SU-DHL-6 (cell line): ENCODE measurements around the gene SLC25A47.

Experiments
- H2AFZ ChIP-seq: fragments of 200-600 bp; sonication (generic); 2 replicates; pipeline ENCODE4 v1.6.1; 2014; ENCODE audit warnings: low read depth, mild to moderate bottlenecking, moderate library complexity, mixed read lengths, antibody characterized with exemption, low read length; ENCODE audit not compliant: severe bottlenecking
- H3F3A ChIP-seq: fragments of 200-600 bp; shearing (Covaris generic); 2 replicates; pipeline ENCODE4 v1.6.0; 2016; ENCODE audit warnings: antibody characterized with exemption, mild to moderate bottlenecking; ENCODE audit not compliant: insufficient read depth
- H3K27ac ChIP-seq: fragments of 200-600 bp; sonication (generic); 2 replicates; pipeline ENCODE4 v1.5.1; 2016; ENCODE audit warnings: low read depth, mild to moderate bottlenecking, low read length, moderate library complexity, mixed read lengths
- H3K27me3 ChIP-seq: fragments of 200-600 bp; sonication (generic), shearing (Covaris generic); 2 replicates; pipeline ENCODE4 v1.6.0; 2014; ENCODE audit warnings: mild to moderate bottlenecking, low read length
- H3K36me3 ChIP-seq: fragments of 200-600 bp; sonication (generic); 2 replicates; pipeline ENCODE4 v1.6.1; 2014; ENCODE audit warnings: mild to moderate bottlenecking, low read length, mixed read lengths
- H3K4me2 ChIP-seq: fragments of 300-600, 200-600 bp; shearing (Covaris generic), sonication (generic); 2 replicates; pipeline ENCODE4 v1.6.0; 2014; ENCODE audit warnings: low read length, low read depth, mild to moderate bottlenecking; ENCODE audit not compliant: poor library complexity, severe bottlenecking
- H3K4me3 ChIP-seq: fragments of 200-600 bp; sonication (generic); 2 replicates; pipeline ENCODE4 v1.5.1; 2014; ENCODE audit warnings: antibody characterized with exemption, low read length, mild to moderate bottlenecking, mixed read lengths; ENCODE audit not compliant: insufficient read depth, poor library complexity, severe bottlenecking
- H3K79me2 ChIP-seq: fragments of 200-600 bp; sonication (generic); 2 replicates; pipeline ENCODE4 v1.6.1; 2014; ENCODE audit warnings: mild to moderate bottlenecking, low read length, moderate library complexity; ENCODE audit not compliant: insufficient read depth
- H3K9ac ChIP-seq: fragments of 200-600 bp; sonication (generic); 2 replicates; pipeline ENCODE4 v1.7.0; 2014; ENCODE audit warnings: mild to moderate bottlenecking, low read length
- H3K9me2 ChIP-seq: fragments of 200-600 bp; sonication (generic); replicated peaks from 2 replicates; pipeline ENCODE4 v1.6.1; 2014; ENCODE audit warnings: low read length; ENCODE audit not compliant: insufficient read depth
- H3K9me3 ChIP-seq: fragments of 200-600 bp; sonication (generic); 2 replicates; pipeline ENCODE4 v1.6.1; 2014; ENCODE audit warnings: low read length, mixed read lengths; ENCODE audit not compliant: insufficient read depth
- H4K20me1 ChIP-seq: fragments of 200-600 bp; sonication (generic); 2 replicates; pipeline ENCODE4 v1.6.1; 2014; ENCODE audit warnings: low read depth, mild to moderate bottlenecking, antibody characterized with exemption, low read length, moderate library complexity, mixed read lengths
- EZH2phosphoT487 ChIP-seq: fragments of 200-600 bp; sonication (generic), shearing (Covaris generic); conservative IDR thresholded peaks from 2 replicates; pipeline ENCODE4 v1.6.1; 2018; ENCODE audit warnings: mild to moderate bottlenecking, antibody characterized with exemption, low read length, moderate library complexity, mixed read lengths
- TF ChIP-seq, protein P1 (sequence below): fragments of 200-600 bp; sonication (generic); IDR thresholded peaks from one replicate; pipeline ENCODE4 v1.5.1; 2017; ENCODE audit warnings: antibody characterized with exemption, mild to moderate bottlenecking, low read length, moderate library complexity; ENCODE audit not compliant: insufficient read depth, poor library complexity, severe bottlenecking

Gene SLC25A47

DNA sequence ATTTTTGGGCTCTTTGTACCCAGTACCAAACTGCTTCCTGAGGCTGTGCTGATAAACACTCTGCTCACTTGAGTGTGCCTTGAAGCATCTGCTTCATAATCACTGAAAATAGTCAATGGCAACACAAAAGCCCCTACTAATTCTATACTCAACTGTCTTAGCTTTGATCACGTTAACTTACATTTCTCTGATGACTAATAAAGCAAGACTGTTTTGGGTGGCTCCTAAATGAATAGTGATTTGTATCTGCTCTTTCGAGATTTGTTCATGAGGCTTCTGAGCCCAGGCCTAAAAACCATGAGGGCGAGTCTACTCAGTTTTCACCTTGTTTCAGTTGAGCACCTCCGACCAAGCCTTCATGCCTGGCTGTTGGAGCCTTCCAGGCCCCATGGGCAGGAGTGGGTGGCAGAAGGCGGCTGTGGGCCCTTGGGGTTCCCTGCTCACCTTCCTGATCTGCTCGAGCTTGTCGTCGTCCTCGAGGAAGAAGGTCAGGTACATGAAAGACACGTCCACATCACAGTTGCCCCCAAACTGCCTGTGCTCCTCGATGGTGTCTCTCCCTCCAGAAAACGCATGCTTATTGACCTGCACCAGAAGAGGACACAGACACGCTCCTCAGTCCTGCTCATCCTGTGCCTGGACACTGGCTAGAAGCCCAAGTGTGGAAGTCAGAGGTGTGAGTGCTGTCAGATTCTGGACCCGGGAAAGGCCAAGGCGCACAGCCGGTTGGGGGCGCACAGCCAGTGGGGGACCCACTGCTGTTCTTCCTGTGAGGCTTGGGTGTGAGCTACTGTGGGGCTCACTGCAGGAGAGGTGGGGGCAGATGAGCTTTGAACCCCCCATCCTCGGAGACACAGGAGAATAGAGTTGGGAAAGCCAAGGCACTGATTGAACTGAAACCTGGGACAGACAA lies 13.7 kb downstream of the SLC25A47 start:
- H3K4me2 ChIP-seq = no peak overlapping the region
- H4K20me1 ChIP-seq = no peaks in the 10 kb centered on the region
- H3F3A ChIP-seq = no peaks in the 10 kb centered on the region
- TF ChIP-seq, protein P1, sequence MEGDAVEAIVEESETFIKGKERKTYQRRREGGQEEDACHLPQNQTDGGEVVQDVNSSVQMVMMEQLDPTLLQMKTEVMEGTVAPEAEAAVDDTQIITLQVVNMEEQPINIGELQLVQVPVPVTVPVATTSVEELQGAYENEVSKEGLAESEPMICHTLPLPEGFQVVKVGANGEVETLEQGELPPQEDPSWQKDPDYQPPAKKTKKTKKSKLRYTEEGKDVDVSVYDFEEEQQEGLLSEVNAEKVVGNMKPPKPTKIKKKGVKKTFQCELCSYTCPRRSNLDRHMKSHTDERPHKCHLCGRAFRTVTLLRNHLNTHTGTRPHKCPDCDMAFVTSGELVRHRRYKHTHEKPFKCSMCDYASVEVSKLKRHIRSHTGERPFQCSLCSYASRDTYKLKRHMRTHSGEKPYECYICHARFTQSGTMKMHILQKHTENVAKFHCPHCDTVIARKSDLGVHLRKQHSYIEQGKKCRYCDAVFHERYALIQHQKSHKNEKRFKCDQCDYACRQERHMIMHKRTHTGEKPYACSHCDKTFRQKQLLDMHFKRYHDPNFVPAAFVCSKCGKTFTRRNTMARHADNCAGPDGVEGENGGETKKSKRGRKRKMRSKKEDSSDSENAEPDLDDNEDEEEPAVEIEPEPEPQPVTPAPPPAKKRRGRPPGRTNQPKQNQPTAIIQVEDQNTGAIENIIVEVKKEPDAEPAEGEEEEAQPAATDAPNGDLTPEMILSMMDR = no peak
- TF ChIP-seq EZH2phosphoT487 = no peak
- H3K4me3 ChIP-seq = no peak overlapping the region
- H2AFZ ChIP-seq = no peak overlapping the region
- no peaks in the 10 kb centered on the region for H3K27me3 ChIP-seq
- no peaks in the 10 kb centered on the region for H3K36me3 ChIP-seq
- H3K9me3 ChIP-seq = no peaks in the 10 kb centered on the region
- no peaks in the 10 kb centered on the region for H3K9me2 ChIP-seq
- no peaks in the 10 kb centered on the region for H3K79me2 ChIP-seq
- no peak overlapping the region for H3K9ac ChIP-seq
- H3K27ac ChIP-seq = no peak overlapping the region

DNA sequence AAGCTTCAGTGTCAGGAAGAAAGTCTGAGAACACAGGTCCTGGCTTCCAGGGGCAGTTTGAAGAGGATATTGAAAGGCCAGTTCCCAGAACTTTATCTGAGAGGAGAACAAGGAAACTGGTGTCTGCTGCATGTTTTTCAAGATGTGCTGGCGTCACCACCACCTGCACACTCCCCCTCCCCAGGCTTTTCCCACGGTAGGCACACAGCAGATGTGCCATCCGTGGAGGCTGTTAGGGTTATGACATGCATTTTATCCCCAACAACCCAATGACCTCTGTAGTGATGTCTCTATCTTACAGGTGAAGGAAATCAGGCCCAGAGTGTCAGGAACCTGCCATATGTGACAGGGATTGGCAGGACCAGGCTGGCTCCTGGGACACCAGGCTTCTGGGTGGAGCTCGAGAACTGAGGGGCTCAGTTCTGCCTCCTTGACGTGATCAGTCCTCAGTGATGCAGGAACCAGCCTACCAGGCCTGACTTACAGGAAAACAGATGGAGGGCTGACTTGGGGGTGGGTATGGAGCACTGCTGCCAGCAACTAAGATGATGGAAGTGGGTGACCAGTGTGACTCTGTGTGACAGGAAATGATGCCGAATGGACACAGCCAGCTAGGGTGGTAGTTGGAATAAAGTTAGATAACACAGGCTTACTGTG lies 16.8 kb downstream of the SLC25A47 start:
- no peaks in the 10 kb centered on the region for H3K36me3 ChIP-seq
- H3K27ac ChIP-seq = no peak overlapping the region
- H3K9ac ChIP-seq = no peak overlapping the region

DNA sequence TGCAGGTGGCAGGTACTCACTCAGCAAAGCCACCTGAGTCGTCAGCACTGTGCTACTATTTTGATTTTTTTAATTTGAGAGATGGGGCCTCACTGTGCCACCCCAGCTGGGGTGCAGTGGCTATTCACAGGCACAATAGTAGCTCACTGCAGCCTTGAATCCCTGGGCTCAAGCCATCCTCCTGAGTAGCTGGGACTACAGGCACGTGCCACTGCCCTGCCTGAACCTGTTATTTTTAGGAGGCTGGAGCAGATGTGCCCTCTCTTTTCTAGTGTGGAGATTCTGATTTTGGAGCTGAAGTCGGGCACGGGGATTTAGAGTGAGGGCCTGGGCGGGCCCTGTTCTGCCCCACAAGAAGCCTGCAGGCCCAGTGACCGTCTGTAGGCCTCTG lies 17.3 kb downstream of the SLC25A47 start:
- Histone ChIP-seq H3K4me3 (no peak overlapping the region), H3K36me3 (no peaks in the 10 kb centered on the region), H3K4me2 (no peak overlapping the region), H3K9me3 (no peaks in the 10 kb centered on the region), H3K9me2 (no peaks in the 10 kb centered on the region), H4K20me1 (no peaks in the 10 kb centered on the region), H2AFZ (no peak overlapping the region), H3K9ac (no peak overlapping the region), H3K27ac (no peak overlapping the region), H3K79me2 (no peaks in the 10 kb centered on the region), H3K27me3 (no peaks in the 10 kb centered on the region), H3F3A (no peaks in the 10 kb centered on the region)
- TF ChIP-seq EZH2phosphoT487 = no peak
- TF ChIP-seq, protein P1 = no peak

More for the DNA sequence above, 16.8 kb downstream of the SLC25A47 start:
- Histone ChIP-seq H3K4me2 (no peak overlapping the region), H3K9me3 (no peaks in the 10 kb centered on the region), H3K9me2 (no peaks in the 10 kb centered on the region), H3K4me3 (no peak overlapping the region), H3F3A (no peaks in the 10 kb centered on the region), H3K27me3 (no peaks in the 10 kb centered on the region), H3K79me2 (no peaks in the 10 kb centered on the region), H2AFZ (no peak overlapping the region), H4K20me1 (no peaks in the 10 kb centered on the region)
- no peak for TF ChIP-seq EZH2phosphoT487
- TF ChIP-seq, protein P1 = no peak
